K562 (cell line): ENCODE results near the gene CERS2. TPM values are rescaled to one million over a fixed set of nuclear protein-coding genes. Genes with fewer than 3 reads are reported as not detected.

Source experiments
- CBFB ChIP-seq: sonication (generic); formaldehyde crosslinking; IDR thresholded peaks from 2 replicates; pipeline ENCODE4 v1.4.0; 2020; ENCODE audit warnings: mild to moderate bottlenecking, missing genetic modification reagents
- CHD2 ChIP-seq: IDR thresholded peaks from 2 replicates; pipeline ENCODE4 v1.6.1; 2011; ENCODE audit warnings: low read depth, low read length
- EP400 ChIP-seq: fragments of 450-650 bp; IDR thresholded peaks from 2 replicates; pipeline ENCODE4 v1.6.1; 2017; ENCODE audit warnings: antibody characterized with exemption, mild to moderate bottlenecking, moderate library complexity
- FOXA1 ChIP-seq: fragments of 450-650 bp; IDR thresholded peaks from 2 replicates; pipeline ENCODE4 v1.6.1; 2016; ENCODE audit warnings: mild to moderate bottlenecking, borderline replicate concordance
- GTF2A2 ChIP-seq: IDR thresholded peaks from 2 replicates; pipeline ENCODE4 v1.6.1; 2016; ENCODE audit warnings: mild to moderate bottlenecking, missing genetic modification characterization, missing compliant biosample characterization
- HOXB6 ChIP-seq: fragments of 250-450 bp; sonication (Bioruptor Pico); IDR thresholded peaks from 2 replicates; pipeline ENCODE4 v1.5.1; 2022; ENCODE audit warnings: mild to moderate bottlenecking, borderline replicate concordance
- HSF4 ChIP-seq: fragments of 250-450 bp; sonication (Bioruptor Pico); IDR thresholded peaks from 2 replicates; pipeline ENCODE4 v2.1.2; 2022; ENCODE audit warnings: mild to moderate bottlenecking, moderate library complexity, borderline replicate concordance
- MED1 ChIP-seq: sonication (generic); formaldehyde crosslinking; IDR thresholded peaks from 2 replicates; pipeline ENCODE4 v1.8.1; 2023; ENCODE audit warnings: missing genetic modification reagents, borderline replicate concordance
- MTA3 ChIP-seq: fragments of 450-650 bp; formaldehyde crosslinking; IDR thresholded peaks from 2 replicates; pipeline ENCODE4 v1.6.1; 2017; ENCODE audit warnings: mild to moderate bottlenecking, borderline replicate concordance
- PHB2 ChIP-seq: fragments of 450-650 bp; IDR thresholded peaks from 2 replicates; pipeline ENCODE4 v1.6.1; 2017; ENCODE audit warnings: low read depth
- TAL1 ChIP-seq: fragments of 450-650 bp; IDR thresholded peaks from 2 replicates; pipeline ENCODE4 v1.6.1; 2016; ENCODE audit warnings: mild to moderate bottlenecking
- TBP ChIP-seq: optimal IDR thresholded peaks from 2 replicates; pipeline ENCODE3; 2011; ENCODE audit warnings: low read depth, low read length, improper control_type of control experiment
- TEAD1 ChIP-seq, 2 experiments: fragments of 450-650 bp in 1 of 2; sonication (generic) in 1 of 2; formaldehyde crosslinking; IDR thresholded peaks; 2 replicates each; pipeline versions ENCODE4 v1.4.0 to v1.8.0; 2020 to 2022; ENCODE audit warnings: mild to moderate bottlenecking in 2 of 2, missing genetic modification reagents in 1 of 2
- USF2 ChIP-seq: sonication (generic); formaldehyde crosslinking; IDR thresholded peaks from 2 replicates; pipeline ENCODE4 v1.5.0; 2020; ENCODE audit warnings: missing genetic modification reagents
- ZC3H4 ChIP-seq: sonication (generic); formaldehyde crosslinking; IDR thresholded peaks from 2 replicates; pipeline ENCODE4 v1.9.0; 2021; ENCODE audit warnings: missing genetic modification reagents, borderline replicate concordance
- ZNF121 ChIP-seq: sonication (generic); formaldehyde crosslinking; conservative IDR thresholded peaks from 2 replicates; pipeline ENCODE4 v1.8.0; 2022; ENCODE audit warnings: missing genetic modification reagents
- ZNF407 ChIP-seq: fragments of 450-650 bp; IDR thresholded peaks from 2 replicates; pipeline ENCODE4 v1.6.1; 2016; ENCODE audit warnings: low read depth
- ZNF431 ChIP-seq: sonication (generic); formaldehyde crosslinking; IDR thresholded peaks from 2 replicates; pipeline ENCODE4 v1.8.0; 2022; ENCODE audit warnings: mild to moderate bottlenecking, missing genetic modification reagents
- ZNF449 ChIP-seq: fragments of 250-450 bp; sonication (Bioruptor Pico); IDR thresholded peaks from 2 replicates; pipeline ENCODE4 v1.8.0; 2022; ENCODE audit warnings: moderate library complexity, mild to moderate bottlenecking, inconsistent platforms
- polyA plus RNA-seq, 8 experiments: library from polyadenylated mRNA; depleted of rRNA in 4 of 8; stranded (reverse) in 5 of 8; unstranded in 3 of 8; fragments of >200 nt; fragmentation: Nextera tagmentation in 2 of 8; fragmentation: Illumina TruSeq in 1 of 8; extraction: Ambion mirVana in 2 of 8; extraction: Trizol in 1 of 8; gene quantifications; 2 replicates each; pipeline versions ENCODE4 v1.2.1 to v1.2.3, GENCODE V29; 2011 to 2014; ENCODE audit warnings: inconsistent platforms in 1 of 8, missing spikeins in 1 of 8
- total RNA-seq, 7 experiments: library from RNA; depleted of rRNA in 6 of 7; stranded (reverse); fragments of >200 nt in 6 of 7; fragmentation: Illumina TruSeq in 2 of 7; extraction: Trizol in 2 of 7; gene quantifications; 2 replicates each; pipeline versions ENCODE4 v1.2.1 to v1.2.3, GENCODE V29; 2011 to 2021; ENCODE audit warnings: low replicate concordance in 1 of 7

Gene CERS2
- total and polyA plus RNA-seq, 9 of the 15 experiments (the other 6 are each of a cell fraction or from before 2014, with no cell fraction given): 23.4 to 295 (median 132) TPM

- TF ChIP-seq ZNF407 (no peak), CBFB (CRISPR knock-in tag) (no peak), EP400 (peak; percentile 70), GTF2A2 (tag) (no peak), HOXB6 (CRISPR knock-in tag) (0 out of 2 replicates have a peak, but pooled peaks have one; percentile 48), ZNF121 (CRISPR knock-in tag) (no peak), ZNF431 (CRISPR knock-in tag) (no peak), TBP (peak; percentile 49), MTA3 (peak; percentile 78), USF2 (CRISPR knock-in tag) (no peak), TEAD1 (CRISPR knock-in tag; IDR thresholded peaks at IDR 0.05) (no peak), FOXA1 (no peak), TAL1 (peak; percentile 90), PHB2 (peak; percentile 55), HSF4 (CRISPR knock-in tag) (no peak), ZNF449 (CRISPR knock-in tag) (no peak), CHD2 (no peak), MED1 (CRISPR knock-in tag) (no peak), ZC3H4 (CRISPR knock-in tag) (no peak)
These were observed 2.5 kb upstream of the CERS2 start (continued) for GRCh38 chr1:150976879-150977694.
